Adrenal gland (tissue), 12 donors: ENCODE data around the gene NUP93. TPM values are rescaled to one million over a fixed set of nuclear protein-coding genes. Genes with fewer than 3 reads are reported as not detected.

Experiments
- DNase-seq, 7 donors: peaks; one replicate each; pipeline ENCODE4 v3.0.0-alpha.2; 2019 to 2020
- H3K27ac ChIP-seq, 5 donors: fragments of 200-600 bp; sonication (generic) in 4 of 5; 1 replicate in 3 of 5; 2 replicates in 2 of 5; pipeline versions ENCODE4 v1.5.1 to v1.8.0; 2016 to 2020; ENCODE audit warnings: mild to moderate bottlenecking in 1 of 5
- H3K27me3 ChIP-seq: fragments of 200-600 bp; 2 replicates; pipeline ENCODE4 v1.8.0; 2021
- H3K36me3 ChIP-seq, 2 donors: fragments of 200-600 bp; replicated peaks in 1 of 2; 1 replicate in 1 of 2; 2 replicates in 1 of 2; pipeline versions ENCODE4 v1.5.1 to v1.8.0; 2018 to 2022
- H3K4me1 ChIP-seq, 2 donors: fragments of 200-600 bp; replicated peaks in 1 of 2; 1 replicate in 1 of 2; 2 replicates in 1 of 2; pipeline versions ENCODE4 v1.5.1 to v1.8.0; 2018 to 2021
- H3K4me3 ChIP-seq, 4 donors: fragments of 200-600 bp; sonication (generic) in 3 of 4; one replicate each; pipeline ENCODE4 v1.5.1; 2016 to 2018
- H3K9me3 ChIP-seq, 3 donors: fragments of 200-600 bp; sonication (generic) in 1 of 3; replicated peaks in 1 of 3; 1 replicate in 2 of 3; 2 replicates in 1 of 3; pipeline versions ENCODE4 v1.5.1 to v1.8.0; 2016 to 2021
- CTCF ChIP-seq, 6 experiments: fragments of 450-650 bp in 4 of 6; fragments of 200-600 bp in 2 of 6; sonication (generic) in 1 of 6; IDR thresholded peaks; 1 replicate in 5 of 6; 2 replicates in 1 of 6; pipeline versions ENCODE4 v1.5.1 to v1.8.0; 2016 to 2021; ENCODE audit warnings: antibody characterized with exemption in 6 of 6, mild to moderate bottlenecking in 2 of 6, moderate library complexity in 1 of 6
- POLR2A ChIP-seq, 2 donors: fragments of 450-650 bp; IDR thresholded peaks; one replicate each; pipeline ENCODE4 v1.6.1; 2017; ENCODE audit warnings: antibody characterized with exemption in 2 of 2, mild to moderate bottlenecking in 2 of 2, moderate library complexity in 1 of 2
- WGBS, 4 donors: extraction: QIAGEN DNeasy Blood & Tissue Kit in 2 of 4; methylation state at CpG; one replicate each; pipeline versions ENCODE4 v1.1.5 to v1.1.7; 2013 to 2017; 5-methylcytosine and 5-hydroxymethylcytosine counted together
- intact Hi-C, 2 donors: fragments of 100-400 bp; cut with DNase I; formaldehyde crosslinking; loops; one replicate each; pipeline versions ENCODE4 v1.14.1 to v1.15.0; 2022 to 2023
- polyA plus RNA-seq, 3 donors: library from polyadenylated mRNA; stranded (reverse); fragments of 200-250 nt in 2 of 3; fragments of 350-450 nt in 1 of 3; fragmentation: Illumina TruSeq in 1 of 3; extraction: RNeasy Lipid Tissue Mini Kit (QIAGEN cat#74804) in 1 of 3; gene quantifications; one replicate each; pipeline ENCODE4 v1.2.3, GENCODE V29; 2013 to 2014
- total RNA-seq, 9 donors: library from RNA; depleted of rRNA in 4 of 9; stranded (reverse); fragments of >200 nt in 4 of 9; fragments of 120-200 nt in 1 of 9; fragmentation: NEBNext Ultra II Directional in 1 of 9; extraction: Animal tissue kit (Norgen Biotek cat#: 25700) in 1 of 9; gene quantifications; one replicate each; pipeline versions ENCODE4 v1.1.0 to v1.2.4, GENCODE V29; 2013 to 2023
- donor health status: healthy with polysubstance abuse.
- donor health status: Bipolar disorder and iron deficiency.
- donor health status: DM: yes; HTN: yes; CAD: no.
- donor health status: DM: no; HTN: no; CAD: no.
- donor health status: DM: no; HTN: no; CAD: no.
- donor health status: DM: yes; HTN: yes; CAD: no.

Gene NUP93
- total and polyA plus RNA-seq, 12 donors, result 29.3 to 71.1 (median 45.8) TPM

- no peak for TF ChIP-seq POLR2A (IDR thresholded peaks at IDR 0.05)
- no peak for TF ChIP-seq CTCF (IDR thresholded peaks at IDR 0.05)
- 93 to 100% (median 98%) methylated on average over 1 of the region's 1 CpG for WGBS, 4 donors
- H3K36me3 ChIP-seq, result no peaks in the 10 kb centered on the region
- DNase-seq, result no peak
- intact Hi-C loops, result no loop called here
- H3K4me1 ChIP-seq, result peaks cover 7 to 22% of the 10 kb centered on the region in 2 donors
- no peak overlapping the region for H3K4me3 ChIP-seq
- no peaks in the 10 kb centered on the region for H3K9me3 ChIP-seq
- no peak overlapping the region for H3K27ac ChIP-seq
- H3K27me3 ChIP-seq, result no peaks in the 10 kb centered on the region
Measured at GRCh38 chr16:56732832-56733231, 2.9 kb downstream of the NUP93 start.

GRCh38 chr16:56734429-56734828, 4.5 kb downstream of the NUP93 start:
- H3K27ac ChIP-seq, result no peak overlapping the region
- 81 to 88% (median 87%) methylated on average over 3 of the region's 3 CpGs for WGBS, 4 donors
- intact Hi-C loops, result no loop called here

GRCh38 chr16:56736476-56736875, 6.5 kb downstream of the NUP93 start:
- no peak for DNase-seq
- no peaks in the 10 kb centered on the region for H3K27me3 ChIP-seq
- H3K4me3 ChIP-seq, result no peak overlapping the region
- no peak overlapping the region for H3K27ac ChIP-seq
- intact Hi-C loops, result no loop called here
- no peaks in the 10 kb centered on the region for H3K36me3 ChIP-seq
- H3K9me3 ChIP-seq, result no peaks in the 10 kb centered on the region
- TF ChIP-seq POLR2A (IDR thresholded peaks at IDR 0.05) (no peak), CTCF (IDR thresholded peaks at IDR 0.05) (no peak)
- no peaks in the 10 kb centered on the region for H3K4me1 ChIP-seq
- WGBS, 4 donors, result 82 to 94% (median 91%) methylated on average over 3 of the region's 3 CpGs

More at GRCh38 chr16:56734429-56734828, 4.5 kb downstream of the NUP93 start:
- H3K27me3 ChIP-seq, result no peaks in the 10 kb centered on the region
- H3K4me3 ChIP-seq, result no peak overlapping the region
- peaks cover 7 to 9% of the 10 kb centered on the region in 2 donors for H3K4me1 ChIP-seq
- no peaks in the 10 kb centered on the region for H3K9me3 ChIP-seq
- TF ChIP-seq CTCF (IDR thresholded peaks at IDR 0.05), result no peak
- TF ChIP-seq POLR2A (IDR thresholded peaks at IDR 0.05), result no peak
- no peak for DNase-seq
- no peaks in the 10 kb centered on the region for H3K36me3 ChIP-seq

- Histone ChIP-seq H3K36me3 (no peaks in the 10 kb centered on the region), H3K4me3 (no peak overlapping the region), H3K9me3 (no peaks in the 10 kb centered on the region), H3K27me3 (no peaks in the 10 kb centered on the region), H3K27ac (no peak overlapping the region), H3K4me1 (peaks cover 0 to 2% of the 10 kb centered on the region in 2 donors)
- intact Hi-C loops, result no loop called here
- TF ChIP-seq POLR2A (IDR thresholded peaks at IDR 0.05), result no peak
- TF ChIP-seq CTCF (IDR thresholded peaks at IDR 0.05), result no peak
- WGBS, 4 donors, result 89 to 97% (median 95%) methylated on average over 2 of the region's 2 CpGs
- DNase-seq, result no peak
Measured at GRCh38 chr16:56737539-56737938, 7.6 kb downstream of the NUP93 start.
